ENCODE measurements around the gene ABCB9. TPM values are rescaled to one million over a fixed set of nuclear protein-coding genes. Genes with fewer than 3 reads are reported as not detected.

ABCB9 gene
- total and polyA plus RNA-seq, 9 donors, result 1.7 to 14.3 (median 5.5) TPM

DNA sequence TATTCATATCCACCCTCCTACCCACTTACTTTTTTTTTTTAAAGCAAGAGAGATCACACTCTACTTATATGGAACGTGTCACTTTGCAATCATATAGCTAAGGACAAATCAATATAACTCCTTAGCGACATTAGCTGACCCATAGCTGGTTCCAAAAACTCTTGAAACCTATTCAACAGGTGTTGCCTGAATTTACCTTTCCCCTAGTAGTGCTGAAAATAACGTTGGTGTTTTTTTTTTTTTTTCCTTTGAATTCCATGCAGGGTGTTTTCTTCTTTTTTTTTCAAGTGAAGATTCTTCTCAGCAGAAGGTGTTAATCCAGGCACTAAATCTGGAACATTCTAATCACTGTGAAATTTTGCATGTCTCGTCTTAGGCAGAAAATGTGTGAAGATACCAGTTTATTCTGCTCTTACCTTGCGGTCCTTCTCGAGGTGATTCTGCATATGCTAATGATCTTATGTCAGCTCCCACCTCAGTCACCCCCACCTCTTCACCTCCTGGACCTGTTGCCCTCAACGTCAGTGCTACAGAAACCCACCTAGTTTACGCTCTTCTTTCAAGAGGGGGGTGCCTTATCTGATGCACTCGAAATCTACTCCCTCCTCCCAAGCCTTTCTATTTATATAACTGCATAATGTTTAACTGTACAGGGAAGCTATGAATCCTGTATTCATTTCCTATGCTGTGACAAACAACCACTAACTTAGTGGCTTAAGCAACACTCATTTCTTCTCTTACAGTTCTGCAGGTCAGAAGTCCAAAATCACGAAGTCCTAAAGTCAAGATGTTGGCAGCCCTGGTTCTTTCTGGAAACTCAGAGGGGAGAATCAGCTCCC is 63.2 kb downstream of the ABCB9 start:
- H3K4me3 ChIP-seq, result no peak overlapping the region
- no peaks in the 10 kb centered on the region for H3K27me3 ChIP-seq
- TF ChIP-seq, protein P1, sequence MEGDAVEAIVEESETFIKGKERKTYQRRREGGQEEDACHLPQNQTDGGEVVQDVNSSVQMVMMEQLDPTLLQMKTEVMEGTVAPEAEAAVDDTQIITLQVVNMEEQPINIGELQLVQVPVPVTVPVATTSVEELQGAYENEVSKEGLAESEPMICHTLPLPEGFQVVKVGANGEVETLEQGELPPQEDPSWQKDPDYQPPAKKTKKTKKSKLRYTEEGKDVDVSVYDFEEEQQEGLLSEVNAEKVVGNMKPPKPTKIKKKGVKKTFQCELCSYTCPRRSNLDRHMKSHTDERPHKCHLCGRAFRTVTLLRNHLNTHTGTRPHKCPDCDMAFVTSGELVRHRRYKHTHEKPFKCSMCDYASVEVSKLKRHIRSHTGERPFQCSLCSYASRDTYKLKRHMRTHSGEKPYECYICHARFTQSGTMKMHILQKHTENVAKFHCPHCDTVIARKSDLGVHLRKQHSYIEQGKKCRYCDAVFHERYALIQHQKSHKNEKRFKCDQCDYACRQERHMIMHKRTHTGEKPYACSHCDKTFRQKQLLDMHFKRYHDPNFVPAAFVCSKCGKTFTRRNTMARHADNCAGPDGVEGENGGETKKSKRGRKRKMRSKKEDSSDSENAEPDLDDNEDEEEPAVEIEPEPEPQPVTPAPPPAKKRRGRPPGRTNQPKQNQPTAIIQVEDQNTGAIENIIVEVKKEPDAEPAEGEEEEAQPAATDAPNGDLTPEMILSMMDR (IDR thresholded peaks at IDR 0.05), result no peak
- TF ChIP-seq EP300 (IDR thresholded peaks at IDR 0.05) (no peak), POLR2A (IDR thresholded peaks at IDR 0.05) (no peak)
- no peak overlapping the region for H3K27ac ChIP-seq
- no peak for DNase-seq
- intact Hi-C loops (cut with DNase I), result no loop called here
- H3K9me3 ChIP-seq, result no peaks in the 10 kb centered on the region
- H3K36me3 ChIP-seq, result no peaks in the 10 kb centered on the region
- H3K4me1 ChIP-seq (ENCODE audit: insufficient read depth), result no peaks in the 10 kb centered on the region
- WGBS, 3 donors, result 40 to 48% (median 43%) methylated on average over 10 of the region's 10 CpGs

DNA sequence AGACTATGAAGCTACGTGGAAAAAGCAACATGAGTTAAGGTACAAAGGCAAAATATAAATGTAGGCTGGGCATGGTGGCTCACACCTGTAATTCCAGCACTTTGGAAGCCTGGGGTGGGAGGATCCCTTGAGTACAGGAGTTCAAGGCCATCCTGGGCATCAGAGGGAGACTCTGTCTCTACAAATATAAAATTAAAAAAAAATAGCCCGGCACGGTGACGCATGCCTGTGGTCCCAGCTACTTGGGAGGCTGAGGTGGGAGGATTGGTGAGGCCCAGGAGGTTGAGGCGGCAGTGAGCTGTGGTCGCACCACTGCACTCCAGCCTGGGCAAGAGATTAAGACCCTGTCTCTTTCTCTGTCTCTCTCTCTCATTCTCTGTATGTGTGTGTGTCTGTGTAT is 66.4 kb downstream of the ABCB9 start:
- Histone ChIP-seq H3K4me1 (ENCODE audit: insufficient read depth) (no peaks in the 10 kb centered on the region), H3K36me3 (no peaks in the 10 kb centered on the region), H3K27ac (no peak overlapping the region), H3K9me3 (no peaks in the 10 kb centered on the region), H3K4me3 (no peak overlapping the region), H3K27me3 (no peaks in the 10 kb centered on the region)
- DNase-seq, result no peak
- 79 to 87% (median 85%) methylated on average over 6 of the region's 6 CpGs for WGBS, 3 donors
- TF ChIP-seq, protein P1 (IDR thresholded peaks at IDR 0.05), result no peak
- no peak for TF ChIP-seq EP300 (IDR thresholded peaks at IDR 0.05)
- TF ChIP-seq POLR2A (IDR thresholded peaks at IDR 0.05), result no peak
- intact Hi-C loops (cut with DNase I), result no loop called here

DNA sequence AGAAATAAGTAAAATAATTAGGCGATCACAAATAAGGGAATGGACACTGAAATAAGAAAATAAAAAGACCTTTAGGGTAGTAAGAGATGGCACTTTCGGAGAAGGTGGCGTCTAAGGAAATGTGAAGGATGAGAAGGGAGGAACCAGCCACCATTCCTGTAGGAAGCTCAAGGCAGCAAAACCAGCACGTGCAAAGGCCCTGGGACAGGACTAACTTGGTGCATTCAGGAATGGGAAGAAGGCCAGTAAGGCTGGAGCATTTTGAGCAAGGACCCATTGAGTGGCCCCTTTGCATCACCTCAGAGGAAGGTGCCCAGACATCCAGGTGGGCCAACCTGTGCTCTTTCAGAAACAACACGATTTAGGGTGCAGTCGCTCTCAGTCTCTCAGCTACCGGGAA is 69.6 kb downstream of the ABCB9 start:
- WGBS, 3 donors, result 86 to 92% (median 87%) methylated on average over 7 of the region's 7 CpGs
- Histone ChIP-seq H3K4me1 (ENCODE audit: insufficient read depth) (peaks cover 2% of the 10 kb centered on the region), H3K4me3 (no peak overlapping the region), H3K36me3 (no peaks in the 10 kb centered on the region), H3K27me3 (no peaks in the 10 kb centered on the region), H3K9me3 (no peaks in the 10 kb centered on the region), H3K27ac (no peak overlapping the region)
- DNase-seq, result no peak
- intact Hi-C loops (cut with DNase I), result no loop called here
- TF ChIP-seq EP300 (IDR thresholded peaks at IDR 0.05) (no peak), POLR2A (IDR thresholded peaks at IDR 0.05) (no peak)
- TF ChIP-seq, protein P1 (IDR thresholded peaks at IDR 0.05), result no peak

DNA sequence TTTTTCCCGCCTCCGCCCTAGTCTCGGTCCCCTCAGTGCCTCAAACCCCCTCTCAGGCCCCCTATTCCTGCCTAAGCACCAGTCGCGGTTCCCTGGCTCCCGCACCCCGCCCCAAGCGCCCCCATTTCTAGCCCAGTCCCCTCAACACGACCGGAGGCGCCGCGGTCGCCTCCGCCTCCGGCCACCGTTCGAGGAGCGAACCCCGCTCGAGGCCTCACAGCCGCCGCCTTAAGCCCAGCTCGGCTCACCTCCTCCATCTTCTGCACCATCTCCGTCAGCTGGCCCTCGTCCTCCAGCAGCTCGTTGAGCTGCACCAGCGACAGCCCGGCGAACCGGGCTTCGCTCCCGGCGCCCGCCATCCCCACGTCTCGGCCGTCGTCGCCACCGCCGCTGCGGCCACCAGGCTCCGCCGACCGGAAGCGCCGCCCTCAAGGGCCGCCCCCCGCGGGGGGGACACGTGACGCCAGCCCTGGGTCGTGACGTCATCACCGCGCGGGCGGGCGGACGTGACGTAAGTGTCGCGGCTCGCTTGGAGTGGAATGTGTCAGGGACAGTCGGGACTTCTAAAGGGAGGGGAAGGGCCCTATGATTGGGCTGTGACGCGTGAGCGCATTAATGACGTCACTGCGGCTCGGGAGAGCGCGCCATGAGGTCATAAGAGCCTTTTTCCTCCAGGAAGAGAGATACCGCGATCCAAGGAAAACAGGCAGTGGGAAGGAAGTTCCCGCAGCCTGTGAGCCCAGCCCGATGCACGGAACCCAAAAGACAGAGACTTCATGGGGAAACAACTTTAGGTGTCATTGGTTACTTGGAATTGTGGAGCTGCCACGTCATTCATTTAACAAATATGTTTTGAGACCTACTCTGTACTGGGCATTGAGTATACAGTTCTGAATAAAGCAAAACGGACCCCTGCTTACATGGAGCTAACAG is 70.3 kb downstream of the ABCB9 start, which contains the start of gene VPS37B:
Gene VPS37B (minus strand): TSS at position 421 of the 933 bp plus-strand sequence. CDS start 62 bp downstream, at position 359.
- H3K9me3 ChIP-seq, result no peaks in the 10 kb centered on the region
- DNase-seq, result peak; percentile 69 to 90 (median 86)
- H3K27me3 ChIP-seq, result no peaks in the 10 kb centered on the region
- intact Hi-C loops (cut with DNase I), result no loop called here
- H3K27ac ChIP-seq, result peak within 1 kb of the TSS; percentile 16 to 77
- peak; percentile 84 for TF ChIP-seq POLR2A (IDR thresholded peaks at IDR 0.05)
- peak; percentile 62 for TF ChIP-seq EP300 (IDR thresholded peaks at IDR 0.05)
- TF ChIP-seq, protein P1 (IDR thresholded peaks at IDR 0.05), result peak in 2 of 3 donors; percentile 40 to 47
- no peaks in the 10 kb centered on the region for H3K36me3 ChIP-seq
- peaks cover 2% of the 10 kb centered on the region for H3K4me1 ChIP-seq (ENCODE audit: insufficient read depth)
- H3K4me3 ChIP-seq, result peak within 1 kb of the TSS; percentile 93
- WGBS, 3 donors, result 3 to 7% (median 4%) methylated on average over 60 to 81 of the region's 81 CpGs
